HepG2 (cell line): ENCODE data around the gene AP3D1. TPM values are rescaled to one million over a fixed set of nuclear protein-coding genes. Genes with fewer than 3 reads are reported as not detected.
A peak's percentile ranks its signal among the peaks of the same experiment; 100 is the strongest.

ENCODE experiments used
- ELF1 ChIP-seq: sonication (generic); formaldehyde crosslinking; IDR thresholded peaks from 2 replicates; pipeline ENCODE4 v1.4.0; 2020; ENCODE audit warnings: missing genetic modification reagents
- NCOA1 ChIP-seq: sonication (generic); formaldehyde crosslinking; IDR thresholded peaks from 2 replicates; pipeline ENCODE4 v1.9.0; 2021; ENCODE audit warnings: missing genetic modification reagents
- PPARG ChIP-seq: conservative IDR thresholded peaks from 2 replicates; pipeline ENCODE4 v1.6.1; 2016; ENCODE audit warnings: missing biosample characterization, missing genetic modification reagents
- PRMT3 ChIP-seq: sonication (generic); formaldehyde crosslinking; IDR thresholded peaks from 2 replicates; pipeline ENCODE4 v1.8.1; 2022; ENCODE audit warnings: low read depth, mild to moderate bottlenecking, moderate library complexity, missing genetic modification reagents, borderline replicate concordance
- ZHX2 ChIP-seq, 2 experiments: sonication (generic) in 1 of 2; formaldehyde crosslinking in 1 of 2; IDR thresholded peaks; 2 replicates each; pipeline versions ENCODE4 v1.6.1 to v1.9.0; 2014 to 2022; ENCODE audit warnings: antibody characterized with exemption in 1 of 2, borderline replicate concordance in 1 of 2, inconsistent platforms in 1 of 2, low read depth in 1 of 2, missing genetic modification reagents in 1 of 2
- ZNF24 ChIP-seq: fragments of 450-650 bp; IDR thresholded peaks from 2 replicates; pipeline ENCODE4 v1.6.1; 2017; ENCODE audit warnings: antibody characterized with exemption, mild to moderate bottlenecking
- ZNF451 ChIP-seq: sonication (generic); formaldehyde crosslinking; IDR thresholded peaks from 2 replicates; pipeline ENCODE4 v1.5.0; 2020; ENCODE audit warnings: mild to moderate bottlenecking, missing genetic modification reagents
- ZNF552 ChIP-seq: sonication (generic); formaldehyde crosslinking; IDR thresholded peaks from 2 replicates; pipeline ENCODE4 v1.9.0; 2022; ENCODE audit warnings: missing genetic modification reagents, mild to moderate bottlenecking, borderline replicate concordance
- ZNF687 ChIP-seq: sonication (generic); formaldehyde crosslinking; IDR thresholded peaks from 2 replicates; pipeline ENCODE4 v1.5.1; 2020; ENCODE audit warnings: mild to moderate bottlenecking, missing genetic modification reagents, moderate library complexity
- ZNF768 ChIP-seq: sonication (generic); formaldehyde crosslinking; IDR thresholded peaks from 2 replicates; pipeline ENCODE4 v1.4.0; 2020; ENCODE audit warnings: missing genetic modification reagents
- polyA plus RNA-seq, 8 experiments: library from polyadenylated mRNA; depleted of rRNA in 3 of 8; stranded (reverse) in 7 of 8; unstranded in 1 of 8; fragments of >200 nt; fragmentation: Illumina TruSeq in 4 of 8; extraction: Trizol in 4 of 8; gene quantifications; 2 replicates each; pipeline versions ENCODE4 v1.2.1 to v1.2.3, GENCODE V29; 2011 to 2016; ENCODE audit warnings: low read depth in 4 of 8, missing spikeins in 1 of 8, mixed read lengths in 1 of 8; ENCODE audit not compliant: insufficient read depth in 1 of 8
- total RNA-seq, 5 experiments: library from RNA; depleted of rRNA; stranded (reverse); fragments of >200 nt; fragmentation: Illumina TruSeq; extraction: Trizol; gene quantifications; 2 replicates each; pipeline ENCODE4 v1.2.3, GENCODE V29; 2016; ENCODE audit warnings: low read depth in 1 of 5
- TF ChIP-seq, protein P1 (sequence below): IDR thresholded peaks from 2 replicates; pipeline ENCODE4 v1.6.1; 2012; ENCODE audit warnings: low read length, improper control_type of control experiment
- TF ChIP-seq, protein P2 (sequence below): sonication (generic); formaldehyde crosslinking; IDR thresholded peaks from 2 replicates; pipeline ENCODE4 v1.8.0; 2022; ENCODE audit warnings: mild to moderate bottlenecking, missing genetic modification reagents

The AP3D1 gene
- total and polyA plus RNA-seq, 2 of the 13 experiments (the other 11 are each of a cell fraction or from before 2014, with no cell fraction given): 68.0 to 82.6 TPM

GRCh38 chr19:2059422-2060201, 91.8 kb downstream of the AP3D1 start (continued):
- TF ChIP-seq, protein P1, sequence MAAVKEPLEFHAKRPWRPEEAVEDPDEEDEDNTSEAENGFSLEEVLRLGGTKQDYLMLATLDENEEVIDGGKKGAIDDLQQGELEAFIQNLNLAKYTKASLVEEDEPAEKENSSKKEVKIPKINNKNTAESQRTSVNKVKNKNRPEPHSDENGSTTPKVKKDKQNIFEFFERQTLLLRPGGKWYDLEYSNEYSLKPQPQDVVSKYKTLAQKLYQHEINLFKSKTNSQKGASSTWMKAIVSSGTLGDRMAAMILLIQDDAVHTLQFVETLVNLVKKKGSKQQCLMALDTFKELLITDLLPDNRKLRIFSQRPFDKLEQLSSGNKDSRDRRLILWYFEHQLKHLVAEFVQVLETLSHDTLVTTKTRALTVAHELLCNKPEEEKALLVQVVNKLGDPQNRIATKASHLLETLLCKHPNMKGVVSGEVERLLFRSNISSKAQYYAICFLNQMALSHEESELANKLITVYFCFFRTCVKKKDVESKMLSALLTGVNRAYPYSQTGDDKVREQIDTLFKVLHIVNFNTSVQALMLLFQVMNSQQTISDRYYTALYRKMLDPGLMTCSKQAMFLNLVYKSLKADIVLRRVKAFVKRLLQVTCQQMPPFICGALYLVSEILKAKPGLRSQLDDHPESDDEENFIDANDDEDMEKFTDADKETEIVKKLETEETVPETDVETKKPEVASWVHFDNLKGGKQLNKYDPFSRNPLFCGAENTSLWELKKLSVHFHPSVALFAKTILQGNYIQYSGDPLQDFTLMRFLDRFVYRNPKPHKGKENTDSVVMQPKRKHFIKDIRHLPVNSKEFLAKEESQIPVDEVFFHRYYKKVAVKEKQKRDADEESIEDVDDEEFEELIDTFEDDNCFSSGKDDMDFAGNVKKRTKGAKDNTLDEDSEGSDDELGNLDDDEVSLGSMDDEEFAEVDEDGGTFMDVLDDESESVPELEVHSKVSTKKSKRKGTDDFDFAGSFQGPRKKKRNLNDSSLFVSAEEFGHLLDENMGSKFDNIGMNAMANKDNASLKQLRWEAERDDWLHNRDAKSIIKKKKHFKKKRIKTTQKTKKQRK: no peak
- TF ChIP-seq PRMT3 (CRISPR knock-in tag) (no peak), NCOA1 (CRISPR knock-in tag) (no peak), ELF1 (CRISPR knock-in tag) (no peak; the same call in 1 of the 2 replicates), ZNF768 (peak; percentile 75; the same call in 1 of the 2 replicates), PPARG (peak; percentile 77), ZNF552 (CRISPR knock-in tag) (peak; percentile 44; the same call in 1 of the 2 replicates), ZNF451 (peak; percentile 85), ZNF687 (CRISPR knock-in tag) (peak; percentile 90), ZNF24 (no peak), ZHX2 (IDR thresholded peaks at IDR 0.05; ENCODE audit: low read depth) (no peak), ZHX2 (CRISPR knock-in tag; IDR thresholded peaks at IDR 0.05; ENCODE audit: borderline replicate concordance) (no peak)
- TF ChIP-seq, protein P2, sequence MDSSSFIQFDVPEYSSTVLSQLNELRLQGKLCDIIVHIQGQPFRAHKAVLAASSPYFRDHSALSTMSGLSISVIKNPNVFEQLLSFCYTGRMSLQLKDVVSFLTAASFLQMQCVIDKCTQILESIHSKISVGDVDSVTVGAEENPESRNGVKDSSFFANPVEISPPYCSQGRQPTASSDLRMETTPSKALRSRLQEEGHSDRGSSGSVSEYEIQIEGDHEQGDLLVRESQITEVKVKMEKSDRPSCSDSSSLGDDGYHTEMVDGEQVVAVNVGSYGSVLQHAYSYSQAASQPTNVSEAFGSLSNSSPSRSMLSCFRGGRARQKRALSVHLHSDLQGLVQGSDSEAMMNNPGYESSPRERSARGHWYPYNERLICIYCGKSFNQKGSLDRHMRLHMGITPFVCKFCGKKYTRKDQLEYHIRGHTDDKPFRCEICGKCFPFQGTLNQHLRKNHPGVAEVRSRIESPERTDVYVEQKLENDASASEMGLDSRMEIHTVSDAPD (CRISPR knock-in tag): no peak; the same call in 1 of the 2 replicates
